Neural crest cell (in vitro differentiated cells): ENCODE measurements around the gene MYCBPAP. TPM values are rescaled to one million over a fixed set of nuclear protein-coding genes. Genes with fewer than 3 reads are reported as not detected.

ENCODE experiments used
- DNase-seq: peaks from one replicate; pipeline ENCODE4 v3.0.0; 2021; ENCODE audit warnings: low read depth, mixed read lengths, low spot score
- H3K27ac Mint-ChIP-seq: one replicate; pipeline ENCODE4 v1.8.0; 2021; ENCODE audit warnings: mild to moderate bottlenecking, mixed read lengths; ENCODE audit not compliant: unreplicated experiment
- H3K27me3 Mint-ChIP-seq: 2 replicates; pipeline ENCODE4 v1.8.0; 2021; ENCODE audit warnings: low read depth, mild to moderate bottlenecking, mixed read lengths
- H3K36me3 Mint-ChIP-seq: 2 replicates; pipeline ENCODE4 v1.8.0; 2021; ENCODE audit warnings: low read depth, mild to moderate bottlenecking, mixed read lengths
- H3K4me1 Mint-ChIP-seq: 2 replicates; pipeline ENCODE4 v1.8.0; 2021; ENCODE audit warnings: mixed read lengths
- H3K4me3 Mint-ChIP-seq: one replicate; pipeline ENCODE4 v1.8.0; 2021; ENCODE audit warnings: mild to moderate bottlenecking, mixed read lengths
- H3K9me3 Mint-ChIP-seq: 2 replicates; pipeline ENCODE4 v1.8.0; 2021; ENCODE audit warnings: mixed read lengths
- total RNA-seq: library from RNA; stranded (reverse); gene quantifications from 2 replicates; pipeline ENCODE4 v1.2.1, GENCODE V29; 2021
- TF ChIP-seq, protein P1 (sequence below): fragments of 200-600 bp; sonication (generic); conservative IDR thresholded peaks from 2 replicates; pipeline ENCODE4 v1.5.0; 2021; ENCODE audit warnings: antibody characterized with exemption, mild to moderate bottlenecking

Gene MYCBPAP
- total RNA-seq, 1 donor from 2014 or later, result 1.2 TPM

GRCh38 chr17:50498021-50498874 lies 10.0 kb upstream of the MYCBPAP start:
- no peak overlapping the region for H3K27ac Mint-ChIP-seq
- no peak overlapping the region for H3K4me3 Mint-ChIP-seq
- DNase-seq, result no peak
- TF ChIP-seq, protein P1, sequence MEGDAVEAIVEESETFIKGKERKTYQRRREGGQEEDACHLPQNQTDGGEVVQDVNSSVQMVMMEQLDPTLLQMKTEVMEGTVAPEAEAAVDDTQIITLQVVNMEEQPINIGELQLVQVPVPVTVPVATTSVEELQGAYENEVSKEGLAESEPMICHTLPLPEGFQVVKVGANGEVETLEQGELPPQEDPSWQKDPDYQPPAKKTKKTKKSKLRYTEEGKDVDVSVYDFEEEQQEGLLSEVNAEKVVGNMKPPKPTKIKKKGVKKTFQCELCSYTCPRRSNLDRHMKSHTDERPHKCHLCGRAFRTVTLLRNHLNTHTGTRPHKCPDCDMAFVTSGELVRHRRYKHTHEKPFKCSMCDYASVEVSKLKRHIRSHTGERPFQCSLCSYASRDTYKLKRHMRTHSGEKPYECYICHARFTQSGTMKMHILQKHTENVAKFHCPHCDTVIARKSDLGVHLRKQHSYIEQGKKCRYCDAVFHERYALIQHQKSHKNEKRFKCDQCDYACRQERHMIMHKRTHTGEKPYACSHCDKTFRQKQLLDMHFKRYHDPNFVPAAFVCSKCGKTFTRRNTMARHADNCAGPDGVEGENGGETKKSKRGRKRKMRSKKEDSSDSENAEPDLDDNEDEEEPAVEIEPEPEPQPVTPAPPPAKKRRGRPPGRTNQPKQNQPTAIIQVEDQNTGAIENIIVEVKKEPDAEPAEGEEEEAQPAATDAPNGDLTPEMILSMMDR, result no peak
- no peaks in the 10 kb centered on the region for H3K36me3 Mint-ChIP-seq
- H3K9me3 Mint-ChIP-seq, result no peaks in the 10 kb centered on the region
- H3K4me1 Mint-ChIP-seq, result no peaks in the 10 kb centered on the region
- H3K27me3 Mint-ChIP-seq, result peaks cover 2% of the 10 kb centered on the region

- Mint-ChIP-seq H3K4me1 (peaks cover 6% of the 10 kb centered on the region), H3K27ac (no peak overlapping the region), H3K9me3 (no peaks in the 10 kb centered on the region), H3K4me3 (no peak overlapping the region), H3K27me3 (peaks cover 3% of the 10 kb centered on the region), H3K36me3 (no peaks in the 10 kb centered on the region)
- no peak for DNase-seq
- TF ChIP-seq, protein P1, result no peak
Measured at GRCh38 chr17:50499270-50499669, 9.0 kb upstream of the MYCBPAP start.

- Mint-ChIP-seq H3K4me3 (no peak overlapping the region), H3K27me3 (peaks cover 3% of the 10 kb centered on the region), H3K9me3 (no peaks in the 10 kb centered on the region), H3K36me3 (no peaks in the 10 kb centered on the region), H3K4me1 (peaks cover 6% of the 10 kb centered on the region), H3K27ac (no peak overlapping the region)
- no peak for DNase-seq
- TF ChIP-seq, protein P1, result no peak
Measured at GRCh38 chr17:50499721-50500120, 8.5 kb upstream of the MYCBPAP start.

GRCh38 chr17:50501054-50501453 lies 7.2 kb upstream of the MYCBPAP start:
- H3K4me3 Mint-ChIP-seq, result no peak overlapping the region
- H3K36me3 Mint-ChIP-seq, result no peaks in the 10 kb centered on the region
- TF ChIP-seq, protein P1, result peak; percentile 62
- peaks cover 3% of the 10 kb centered on the region for H3K27me3 Mint-ChIP-seq
- DNase-seq, result peak; percentile 50
- peaks cover 6% of the 10 kb centered on the region for H3K4me1 Mint-ChIP-seq
- H3K9me3 Mint-ChIP-seq, result no peaks in the 10 kb centered on the region
- H3K27ac Mint-ChIP-seq, result no peak overlapping the region

GRCh38 chr17:50502301-50502990 lies 5.8 kb upstream of the MYCBPAP start:
- no peaks in the 10 kb centered on the region for H3K36me3 Mint-ChIP-seq
- DNase-seq, result no peak
- TF ChIP-seq, protein P1, result no peak
- no peak overlapping the region for H3K27ac Mint-ChIP-seq
- H3K4me1 Mint-ChIP-seq, result peaks cover 6% of the 10 kb centered on the region
- H3K9me3 Mint-ChIP-seq, result no peaks in the 10 kb centered on the region
- no peak overlapping the region for H3K4me3 Mint-ChIP-seq
- peaks cover 3% of the 10 kb centered on the region for H3K27me3 Mint-ChIP-seq
